Esophagus muscularis mucosa (tissue), 4 donors: Measurements from ENCODE around the gene PHLDB1.

Experiments
- EP300 ChIP-seq: sonication (generic); formaldehyde crosslinking; IDR thresholded peaks from one replicate; pipeline ENCODE4 v1.6.1; 2017; ENCODE audit warnings: antibody characterized with exemption
- POLR2A ChIP-seq: fragments of 450-650 bp; IDR thresholded peaks from one replicate; pipeline ENCODE4 v1.6.1; 2017; ENCODE audit warnings: antibody characterized with exemption, moderate library complexity, mild to moderate bottlenecking, low read depth
- TF ChIP-seq, protein P1 (sequence below), 3 experiments: fragments of 200-600 bp in 2 of 3; fragments of 450-650 bp in 1 of 3; sonication (generic) in 2 of 3; IDR thresholded peaks; one replicate each; pipeline ENCODE4 v1.5.1; 2017 to 2019; ENCODE audit warnings: antibody characterized with exemption in 3 of 3, mild to moderate bottlenecking in 2 of 3, moderate library complexity in 1 of 3

DNA sequence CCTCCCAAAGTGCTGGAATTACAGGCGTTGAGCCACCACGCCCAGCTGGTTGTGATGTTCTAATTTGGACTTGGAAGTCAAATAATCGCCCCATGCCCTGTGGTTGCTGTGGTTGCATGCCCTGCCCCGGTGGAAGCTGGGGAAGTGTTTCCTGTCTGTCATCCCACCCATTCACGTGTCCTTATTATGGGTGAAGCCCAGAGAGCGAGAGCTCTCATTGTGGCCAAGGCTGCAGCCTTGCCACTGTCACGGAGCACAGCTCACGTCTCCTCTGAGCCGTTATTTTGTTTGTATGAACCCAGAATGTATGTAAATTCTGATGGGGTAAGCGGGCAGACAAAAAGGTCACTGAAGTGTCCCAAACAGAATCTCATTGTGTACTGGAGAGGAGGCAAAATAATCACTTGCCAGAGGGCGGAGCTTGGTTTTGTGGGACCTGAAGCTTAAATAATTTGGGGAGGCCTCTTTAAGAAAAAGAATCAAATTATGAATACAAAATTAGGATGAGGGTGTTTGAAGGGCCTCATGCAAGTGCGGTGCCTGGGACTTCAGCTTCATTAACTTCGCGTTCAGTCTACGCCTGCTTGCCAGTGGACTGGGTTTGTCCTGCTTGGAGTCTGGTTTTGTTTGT lies 97.8 kb downstream of the PHLDB1 start:
- TF ChIP-seq EP300 (no peak), POLR2A (no peak)
- TF ChIP-seq, protein P1, sequence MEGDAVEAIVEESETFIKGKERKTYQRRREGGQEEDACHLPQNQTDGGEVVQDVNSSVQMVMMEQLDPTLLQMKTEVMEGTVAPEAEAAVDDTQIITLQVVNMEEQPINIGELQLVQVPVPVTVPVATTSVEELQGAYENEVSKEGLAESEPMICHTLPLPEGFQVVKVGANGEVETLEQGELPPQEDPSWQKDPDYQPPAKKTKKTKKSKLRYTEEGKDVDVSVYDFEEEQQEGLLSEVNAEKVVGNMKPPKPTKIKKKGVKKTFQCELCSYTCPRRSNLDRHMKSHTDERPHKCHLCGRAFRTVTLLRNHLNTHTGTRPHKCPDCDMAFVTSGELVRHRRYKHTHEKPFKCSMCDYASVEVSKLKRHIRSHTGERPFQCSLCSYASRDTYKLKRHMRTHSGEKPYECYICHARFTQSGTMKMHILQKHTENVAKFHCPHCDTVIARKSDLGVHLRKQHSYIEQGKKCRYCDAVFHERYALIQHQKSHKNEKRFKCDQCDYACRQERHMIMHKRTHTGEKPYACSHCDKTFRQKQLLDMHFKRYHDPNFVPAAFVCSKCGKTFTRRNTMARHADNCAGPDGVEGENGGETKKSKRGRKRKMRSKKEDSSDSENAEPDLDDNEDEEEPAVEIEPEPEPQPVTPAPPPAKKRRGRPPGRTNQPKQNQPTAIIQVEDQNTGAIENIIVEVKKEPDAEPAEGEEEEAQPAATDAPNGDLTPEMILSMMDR (IDR thresholded peaks at IDR 0.05), result no peak
